GM18517 (cell line): ENCODE data around the gene TECTA.
A peak's percentile ranks its signal among the peaks of the same experiment; 100 is the strongest.

Experiments used
- ATAC-seq: cut with Tn5 transposase; IDR thresholded peaks from one replicate; pipeline ENCODE4 v1.9.1; 2021; ENCODE audit warnings: mild to moderate bottlenecking, moderate library complexity; ENCODE audit not compliant: unreplicated experiment

The TECTA gene, protein sequence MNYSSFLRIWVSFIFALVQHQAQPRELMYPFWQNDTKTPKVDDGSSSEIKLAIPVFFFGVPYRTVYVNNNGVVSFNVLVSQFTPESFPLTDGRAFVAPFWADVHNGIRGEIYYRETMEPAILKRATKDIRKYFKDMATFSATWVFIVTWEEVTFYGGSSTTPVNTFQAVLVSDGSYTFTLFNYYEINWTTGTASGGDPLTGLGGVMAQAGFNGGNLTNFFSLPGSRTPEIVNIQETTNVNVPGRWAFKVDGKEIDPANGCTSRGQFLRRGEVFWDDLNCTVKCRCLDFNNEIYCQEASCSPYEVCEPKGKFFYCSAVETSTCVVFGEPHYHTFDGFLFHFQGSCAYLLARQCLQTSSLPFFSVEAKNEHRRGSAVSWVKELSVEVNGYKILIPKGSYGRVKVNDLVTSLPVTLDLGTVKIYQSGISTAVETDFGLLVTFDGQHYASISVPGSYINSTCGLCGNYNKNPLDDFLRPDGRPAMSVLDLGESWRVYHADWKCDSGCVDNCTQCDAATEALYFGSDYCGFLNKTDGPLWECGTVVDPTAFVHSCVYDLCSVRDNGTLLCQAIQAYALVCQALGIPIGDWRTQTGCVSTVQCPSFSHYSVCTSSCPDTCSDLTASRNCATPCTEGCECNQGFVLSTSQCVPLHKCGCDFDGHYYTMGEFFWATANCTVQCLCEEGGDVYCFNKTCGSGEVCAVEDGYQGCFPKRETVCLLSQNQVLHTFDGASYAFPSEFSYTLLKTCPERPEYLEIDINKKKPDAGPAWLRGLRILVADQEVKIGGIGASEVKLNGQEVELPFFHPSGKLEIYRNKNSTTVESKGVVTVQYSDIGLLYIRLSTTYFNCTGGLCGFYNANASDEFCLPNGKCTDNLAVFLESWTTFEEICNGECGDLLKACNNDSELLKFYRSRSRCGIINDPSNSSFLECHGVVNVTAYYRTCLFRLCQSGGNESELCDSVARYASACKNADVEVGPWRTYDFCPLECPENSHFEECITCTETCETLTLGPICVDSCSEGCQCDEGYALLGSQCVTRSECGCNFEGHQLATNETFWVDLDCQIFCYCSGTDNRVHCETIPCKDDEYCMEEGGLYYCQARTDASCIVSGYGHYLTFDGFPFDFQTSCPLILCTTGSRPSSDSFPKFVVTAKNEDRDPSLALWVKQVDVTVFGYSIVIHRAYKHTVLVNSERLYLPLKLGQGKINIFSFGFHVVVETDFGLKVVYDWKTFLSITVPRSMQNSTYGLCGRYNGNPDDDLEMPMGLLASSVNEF (N-terminal part only)

GRCh38 chr11:121100943-121101342 is at the start of gene TECTA:
TECTA (plus strand) TSS chr11:121101243; CDS start chr11:121102666, 1,423 bp downstream.
- no peak for ATAC-seq

DNA sequence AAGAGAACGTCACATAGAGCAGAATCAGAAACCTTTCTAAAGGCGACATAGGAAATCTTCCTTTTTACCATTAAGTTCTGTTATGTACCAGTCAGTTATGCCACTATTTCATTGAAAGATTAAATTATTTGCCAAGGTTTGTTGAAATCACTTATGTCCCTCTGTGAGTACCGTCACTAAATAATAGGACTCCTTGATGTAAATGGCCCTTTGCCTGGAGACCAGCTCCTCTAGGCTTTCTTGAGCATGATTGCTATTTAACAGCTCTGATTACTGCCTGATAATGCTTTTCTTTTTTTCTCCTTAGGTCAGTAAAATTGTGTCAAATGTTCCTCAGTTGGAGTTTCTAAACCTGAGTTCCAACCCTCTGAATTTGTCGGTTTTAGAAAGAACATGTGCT is 47.8 kb upstream of the TECTA start:
- no peak for ATAC-seq

DNA sequence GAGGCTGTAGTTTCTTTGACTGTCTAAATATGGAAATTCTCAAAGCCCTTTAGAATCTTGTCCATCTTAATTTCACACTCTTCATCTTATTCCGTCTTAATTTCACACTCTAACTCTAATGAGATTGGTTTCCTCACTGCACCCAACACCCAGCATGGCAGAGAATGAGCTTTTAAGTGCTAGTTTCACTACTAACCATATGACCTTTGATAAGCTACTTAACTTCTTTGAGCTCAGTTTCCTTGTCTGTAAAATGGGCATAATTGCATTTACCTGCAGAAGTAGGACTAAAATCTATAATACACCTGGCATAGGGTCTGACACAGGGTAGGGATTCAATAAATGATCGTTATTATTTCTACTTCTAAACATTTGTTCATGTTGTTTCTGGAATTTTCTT is 46.8 kb upstream of the TECTA start:
- no peak for ATAC-seq

- no peak for ATAC-seq
These were observed 46.0 kb upstream of the TECTA start for GRCh38 chr11:121055076-121055475.

GRCh38 chr11:121057922-121058321 is 43.1 kb upstream of the TECTA start:
- no peak for ATAC-seq

DNA sequence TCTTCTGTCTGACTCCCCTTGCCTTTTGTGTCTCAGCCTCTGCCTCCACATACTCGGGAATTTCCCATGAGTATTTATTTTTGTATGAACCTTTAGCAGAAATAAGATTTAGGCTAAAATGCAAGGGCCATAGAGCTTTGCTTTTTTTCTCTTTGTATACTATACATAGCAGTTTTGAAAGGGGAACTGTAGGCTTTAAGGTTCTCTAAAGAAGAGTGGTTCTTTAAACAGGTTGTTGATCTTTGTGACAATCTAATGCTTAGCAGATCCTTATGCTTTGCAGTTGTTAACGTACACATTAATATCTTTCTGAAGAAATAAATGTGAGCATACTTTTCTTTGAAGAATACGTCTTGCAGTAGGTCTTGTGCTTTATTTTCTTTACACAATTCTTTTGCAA is 42.1 kb upstream of the TECTA start:
- no peak for ATAC-seq

GRCh38 chr11:121059605-121060004 is 41.4 kb upstream of the TECTA start:
- peak; percentile 100 for ATAC-seq

DNA sequence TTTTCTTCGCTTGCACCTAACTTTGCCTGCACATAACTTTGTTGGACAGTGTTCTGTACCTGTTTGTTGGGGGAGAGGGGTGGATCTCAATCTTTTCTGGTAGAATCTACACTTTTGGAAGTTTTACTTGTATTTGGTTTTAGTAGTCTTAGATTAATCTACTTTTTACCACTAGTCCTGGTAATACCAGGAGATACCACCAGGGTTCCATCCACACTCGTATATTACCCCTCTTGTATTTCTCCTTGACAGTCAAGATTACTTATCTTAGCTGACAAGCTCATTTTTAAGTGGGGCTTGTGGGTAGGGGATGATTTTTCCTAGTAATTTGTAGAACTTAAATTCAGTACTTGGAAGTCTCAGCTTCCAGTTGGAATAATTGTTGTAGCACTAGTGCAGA is 37.3 kb upstream of the TECTA start:
- ATAC-seq: no peak

DNA sequence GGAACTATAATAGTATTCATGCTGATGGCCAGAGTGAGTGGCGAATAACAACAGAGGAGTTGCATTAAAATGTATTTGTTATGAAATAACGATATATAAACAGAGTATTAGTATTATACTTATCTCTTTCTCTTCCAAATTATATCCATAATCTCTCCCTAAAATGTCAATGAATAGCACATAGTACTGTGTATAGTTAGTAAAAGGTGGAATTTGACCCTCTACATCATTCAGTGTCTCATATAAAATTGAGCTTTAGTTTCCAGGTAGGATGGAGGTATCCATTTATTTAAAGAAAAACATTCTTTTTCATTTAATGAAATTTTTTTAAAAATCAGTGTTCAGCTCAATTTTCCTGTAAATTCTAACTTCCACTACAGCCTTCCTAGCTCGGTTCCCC is 34.4 kb upstream of the TECTA start:
- ATAC-seq: no peak

- ATAC-seq: no peak
These were observed 34.0 kb upstream of the TECTA start for GRCh38 chr11:121067026-121067425.

GRCh38 chr11:121067453-121067852 is 33.6 kb upstream of the TECTA start:
- no peak for ATAC-seq

DNA sequence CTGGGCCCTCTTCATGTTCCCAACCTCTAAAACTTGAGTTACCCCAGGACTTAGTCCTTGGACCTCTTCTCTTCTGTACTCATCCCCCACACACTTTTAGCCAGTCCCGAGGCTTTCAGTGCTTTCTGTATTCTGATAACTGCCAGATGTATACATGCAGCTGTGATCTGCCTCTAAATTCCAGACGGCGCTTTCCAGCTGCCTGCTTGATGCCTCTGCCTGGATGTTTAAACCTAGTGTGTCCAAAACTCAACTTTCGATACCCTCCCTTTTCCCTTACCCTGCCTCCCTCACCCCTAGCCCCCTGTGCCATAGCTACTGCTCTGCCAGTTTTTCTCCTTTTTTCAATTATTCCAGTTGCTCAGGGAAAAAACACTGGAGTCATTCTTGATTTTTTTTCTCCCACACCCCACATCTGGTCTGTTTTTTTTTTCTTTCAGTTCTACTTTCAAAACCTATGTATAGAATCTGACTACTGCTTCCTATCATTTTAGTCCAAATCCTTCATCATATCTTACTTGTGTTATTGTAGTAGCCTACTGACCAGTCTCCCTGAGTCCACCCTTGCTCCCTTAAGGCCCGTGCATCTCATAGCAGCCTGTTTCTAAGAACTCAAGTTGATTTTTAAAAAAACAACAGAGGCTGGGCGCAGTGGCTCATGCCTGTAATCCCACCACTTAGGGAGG is 32.9 kb upstream of the TECTA start:
- no peak for ATAC-seq

DNA sequence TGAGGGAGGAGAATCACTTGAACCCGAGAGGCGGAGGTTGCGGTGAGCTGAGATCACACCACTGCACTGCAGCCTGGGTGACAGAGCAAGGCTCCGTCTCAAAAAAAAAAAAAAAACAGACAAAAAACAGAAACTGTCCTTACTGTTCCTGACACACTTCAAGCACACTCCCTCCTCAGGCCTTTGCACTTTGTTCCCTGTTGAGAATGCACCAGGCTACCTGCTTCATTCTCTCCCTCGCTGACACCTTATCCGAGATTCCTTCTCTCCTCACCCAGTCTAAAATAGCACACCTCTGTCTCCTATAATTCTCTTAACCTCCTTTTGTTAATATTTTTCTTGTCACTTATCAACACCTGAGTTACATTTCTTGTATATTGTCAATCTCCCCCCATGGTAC is 32.3 kb upstream of the TECTA start:
- no peak for ATAC-seq

DNA sequence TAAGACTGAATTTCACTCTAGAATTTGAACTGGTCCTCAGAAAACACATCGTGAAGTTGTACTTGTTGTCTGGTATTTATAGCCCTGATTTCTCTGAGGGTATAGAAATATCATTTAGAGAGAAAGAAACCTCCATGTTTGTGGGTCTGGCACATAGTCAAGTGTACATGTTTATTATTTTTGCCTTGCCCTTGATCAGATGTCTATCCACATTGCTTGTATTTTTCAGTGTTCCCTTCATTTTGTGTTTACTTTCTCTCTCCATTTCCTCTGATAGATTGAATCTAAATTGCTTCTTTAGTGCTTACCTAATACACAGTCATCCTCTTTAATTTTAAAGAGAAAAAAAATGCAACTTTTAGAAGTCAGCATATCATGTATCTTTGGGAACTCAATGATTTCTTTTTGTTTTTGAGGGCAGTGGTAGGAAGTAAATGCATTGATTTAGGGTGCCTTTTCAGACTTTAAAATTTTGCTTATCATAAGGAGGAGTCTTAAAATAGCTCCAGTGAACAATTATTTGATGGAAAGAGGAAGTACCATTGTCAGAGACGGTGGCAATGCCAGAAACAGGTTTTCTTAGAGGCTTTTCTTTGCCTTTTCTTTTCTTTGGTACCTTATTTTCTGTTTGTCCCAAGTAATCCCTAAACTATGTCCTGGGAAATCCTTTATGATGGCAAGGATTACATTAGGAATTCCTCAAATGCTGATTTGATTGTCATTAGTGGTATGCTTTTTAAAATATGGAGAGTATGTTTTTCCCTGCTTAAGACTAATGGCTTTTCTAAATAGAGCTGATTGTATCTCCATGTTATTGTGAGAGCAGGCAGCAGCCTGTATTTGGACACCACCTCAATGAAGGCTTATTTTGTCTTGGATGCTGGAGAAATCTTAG is 29.8 kb upstream of the TECTA start:
- no peak for ATAC-seq

DNA sequence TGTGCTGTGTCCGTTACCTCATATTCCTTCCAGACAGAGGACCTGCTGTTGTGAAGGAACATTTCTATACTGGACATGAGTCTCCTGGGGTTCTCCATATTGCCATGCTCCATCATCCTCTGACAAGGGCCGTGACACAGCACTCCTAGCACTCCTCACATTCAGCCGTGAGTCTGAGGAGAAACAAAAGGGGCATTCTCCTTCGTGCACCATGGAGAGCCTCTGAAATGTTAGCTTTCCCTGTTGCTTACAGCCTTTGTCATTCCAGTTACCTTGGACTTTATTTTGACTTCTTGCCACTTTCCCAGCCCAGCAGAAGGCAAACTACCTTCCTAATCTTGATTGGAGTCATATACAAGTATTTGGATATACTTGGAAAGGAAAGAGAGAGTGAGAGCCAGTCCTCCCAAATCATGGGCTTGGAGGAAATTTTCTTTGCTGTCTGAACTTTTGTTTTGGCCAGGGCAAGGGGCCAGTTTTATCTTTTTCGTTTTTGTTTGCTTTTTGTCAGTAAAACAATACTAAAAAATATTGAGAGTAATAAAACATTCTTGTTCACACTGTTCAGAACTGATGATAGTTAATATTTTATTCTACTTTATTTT is 29.1 kb upstream of the TECTA start:
- ATAC-seq: no peak

DNA sequence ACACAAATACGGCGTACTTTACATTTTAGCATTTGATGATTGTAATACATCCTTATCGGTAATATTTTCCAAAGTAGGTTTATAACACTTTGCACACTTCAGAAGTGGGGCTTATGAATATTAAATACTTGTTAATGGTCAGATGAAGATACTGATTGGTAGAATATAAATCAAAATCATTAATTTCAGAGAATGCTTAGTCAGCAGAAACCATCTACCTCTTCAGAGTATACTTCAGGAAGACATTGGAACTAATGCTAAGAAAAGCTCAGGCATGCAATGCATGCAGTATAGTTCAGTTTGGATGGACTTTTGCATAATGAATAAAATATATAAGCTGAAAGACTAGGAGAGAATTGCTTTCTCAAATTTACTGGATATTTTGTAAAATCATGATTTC is 19.7 kb upstream of the TECTA start:
- no peak for ATAC-seq

DNA sequence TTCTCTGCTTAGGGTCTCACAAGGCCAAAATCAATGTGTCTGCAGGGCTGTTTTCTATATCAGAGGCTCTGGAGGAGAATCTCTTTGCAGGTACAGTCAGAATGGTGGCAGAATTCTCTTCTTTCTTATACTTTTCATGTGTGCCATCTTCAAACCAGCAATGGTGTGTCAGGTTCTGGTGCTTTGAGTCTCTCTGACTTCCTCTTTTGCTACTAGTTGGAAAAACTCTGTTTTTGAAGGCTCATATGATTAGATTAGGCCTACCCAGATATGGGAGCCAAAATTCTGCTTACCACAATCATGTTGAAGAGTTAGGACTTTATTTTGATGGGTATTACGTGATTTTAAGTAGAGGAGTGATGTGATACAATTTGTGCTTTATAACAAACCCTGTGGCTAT is 18.8 kb upstream of the TECTA start:
- ATAC-seq: no peak

DNA sequence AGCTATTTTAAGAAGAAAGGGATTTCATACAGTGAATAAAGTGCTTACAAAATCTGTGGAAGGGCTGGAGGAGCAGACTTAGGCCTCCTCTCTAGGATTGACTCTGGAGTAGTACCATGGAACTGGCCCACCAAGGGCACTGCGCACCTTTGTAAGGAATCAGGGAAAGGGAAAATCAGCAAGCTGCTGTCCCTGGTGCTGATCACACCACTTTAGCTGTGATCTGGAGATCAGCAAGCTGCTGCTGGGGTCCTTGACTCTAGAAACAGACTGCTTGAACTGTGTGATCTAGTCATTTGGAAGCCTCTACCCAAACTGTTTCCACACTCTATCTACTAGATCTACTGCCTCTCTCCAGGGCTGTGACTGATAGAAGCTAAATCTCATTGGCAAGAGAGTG is 18.4 kb upstream of the TECTA start:
- ATAC-seq: no peak

DNA sequence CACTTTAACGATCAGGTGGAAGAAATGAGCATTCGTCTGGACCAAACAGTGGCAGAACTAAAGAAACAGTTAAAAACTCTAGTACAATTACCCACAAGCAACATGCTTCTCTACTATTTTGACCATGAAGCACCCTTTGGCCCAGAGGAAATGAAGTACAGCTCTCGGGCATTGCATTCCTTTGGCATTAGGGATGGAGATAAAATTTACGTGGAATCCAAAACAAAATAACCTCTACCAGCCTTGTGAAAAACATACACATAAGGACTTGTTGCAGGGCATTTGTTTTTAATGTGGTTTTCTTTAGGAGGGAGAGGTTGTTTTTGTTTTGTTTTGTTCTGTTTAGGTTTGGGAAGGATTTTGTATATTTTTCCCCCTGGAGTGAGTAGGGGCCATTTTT is 14.2 kb upstream of the TECTA start:
- no peak for ATAC-seq
